ENCODE measurements around the gene NSRP1. TPM values are rescaled to one million over a fixed set of nuclear protein-coding genes. Genes with fewer than 3 reads are reported as not detected.

The NSRP1 gene
- total RNA-seq, 6 donors from 2014 or later, result 23.1 to 78.6 (median 32.7) TPM

GRCh38 chr17:30103921-30104320, 12.7 kb upstream of the NSRP1 start:
- H3K4me1 ChIP-seq, result peaks cover 0 to 6% (median 2%) of the 10 kb centered on the region in 4 donors
- no peaks in the 10 kb centered on the region for H3K27me3 ChIP-seq
- ATAC-seq (ENCODE audit: low FRiP score in 2 of 2), result no peak
- no peak for DNase-seq
- H3K27ac ChIP-seq, result no peak overlapping the region
- TF ChIP-seq CTCF (IDR thresholded peaks at IDR 0.05) (no peak), POLR2AphosphoS5 (IDR thresholded peaks at IDR 0.05) (no peak), POLR2A (IDR thresholded peaks at IDR 0.05) (no peak), EP300 (IDR thresholded peaks at IDR 0.05) (no peak)
- WGBS, 2 donors, result 77 to 79% methylated on average over 1 of the region's 1 CpG
- no peaks in the 10 kb centered on the region for H3K9me3 ChIP-seq
- H3K36me3 ChIP-seq, result no peaks in the 10 kb centered on the region
- no peak overlapping the region for H3K4me3 ChIP-seq

- Histone ChIP-seq H3K36me3 (no peaks in the 10 kb centered on the region), H3K4me3 (peak overlapping the region in 3 of 4 donors; percentile 14 to 37 (median 19)), H3K4me1 (peaks cover 0 to 6% (median 2%) of the 10 kb centered on the region in 4 donors), H3K9me3 (no peaks in the 10 kb centered on the region), H3K27me3 (no peaks in the 10 kb centered on the region), H3K27ac (peak overlapping the region; percentile 33 to 63 (median 52))
- DNase-seq (peak in 1 of 2 donors; percentile 88), ATAC-seq (ENCODE audit: low FRiP score in 2 of 2) (peak; percentile 97 to 99)
- TF ChIP-seq POLR2AphosphoS5 (IDR thresholded peaks at IDR 0.05) (peak; percentile 66 to 78), EP300 (IDR thresholded peaks at IDR 0.05) (peak in 2 of 4 donors; percentile 59 to 69), CTCF (IDR thresholded peaks at IDR 0.05) (peak; percentile 59 to 79 (median 76)), POLR2A (IDR thresholded peaks at IDR 0.05) (peak in 1 of 4 donors; percentile 50)
- 21 to 26% methylated on average over 29 of the region's 29 CpGs for WGBS, 2 donors
Measured at GRCh38 chr17:30104575-30105339, 11.9 kb upstream of the NSRP1 start.

- ATAC-seq (ENCODE audit: low FRiP score in 2 of 2) (no peak), DNase-seq (no peak)
- H3K27me3 ChIP-seq, result no peaks in the 10 kb centered on the region
- TF ChIP-seq POLR2A (IDR thresholded peaks at IDR 0.05) (no peak), EP300 (IDR thresholded peaks at IDR 0.05) (no peak), POLR2AphosphoS5 (IDR thresholded peaks at IDR 0.05) (no peak), CTCF (IDR thresholded peaks at IDR 0.05) (no peak)
- no peak overlapping the region for H3K4me3 ChIP-seq
- peaks cover 2 to 7% (median 3%) of the 10 kb centered on the region in 4 donors for H3K4me1 ChIP-seq
- no peak overlapping the region for H3K27ac ChIP-seq
- no peaks in the 10 kb centered on the region for H3K9me3 ChIP-seq
- H3K36me3 ChIP-seq, result no peaks in the 10 kb centered on the region
Measured at GRCh38 chr17:30112794-30113193, 3.8 kb upstream of the NSRP1 start.

- TF ChIP-seq EP300 (IDR thresholded peaks at IDR 0.05) (no peak), POLR2AphosphoS5 (IDR thresholded peaks at IDR 0.05) (no peak), CTCF (IDR thresholded peaks at IDR 0.05) (no peak), POLR2A (IDR thresholded peaks at IDR 0.05) (no peak)
- H3K27ac ChIP-seq, result no peak overlapping the region
- peaks cover 6 to 12% (median 7%) of the 10 kb centered on the region in 4 donors for H3K4me1 ChIP-seq
- no peak for DNase-seq
- H3K4me3 ChIP-seq, result no peak overlapping the region
- H3K27me3 ChIP-seq, result no peaks in the 10 kb centered on the region
- H3K36me3 ChIP-seq, result no peaks in the 10 kb centered on the region
- no peak for ATAC-seq (ENCODE audit: low FRiP score in 2 of 2)
- no peaks in the 10 kb centered on the region for H3K9me3 ChIP-seq
Measured at GRCh38 chr17:30113213-30113612, 3.4 kb upstream of the NSRP1 start.

GRCh38 chr17:30116345-30116660, 313 bp upstream of the NSRP1 start:
- Histone ChIP-seq H3K4me3 (peak overlapping the region; percentile 51 to 57 (median 54)), H3K9me3 (no peaks in the 10 kb centered on the region), H3K36me3 (peaks cover 0 to 20% (median 8%) of the 10 kb centered on the region in 4 donors), H3K27me3 (no peaks in the 10 kb centered on the region), H3K4me1 (peaks cover 10 to 26% (median 14%) of the 10 kb centered on the region in 4 donors), H3K27ac (peak overlapping the region; percentile 92 to 99 (median 93))
- WGBS, 2 donors, result 11% methylated on average over 10 of the region's 10 CpGs
- TF ChIP-seq CTCF (IDR thresholded peaks at IDR 0.05) (no peak), EP300 (IDR thresholded peaks at IDR 0.05) (no peak), POLR2A (IDR thresholded peaks at IDR 0.05) (no peak), POLR2AphosphoS5 (IDR thresholded peaks at IDR 0.05) (no peak)
- no peak for ATAC-seq (ENCODE audit: low FRiP score in 2 of 2)
- no peak for DNase-seq
